HG03175 (cell line): ENCODE data around the gene PRR4.

Experiments used
- ATAC-seq: cut with Tn5 transposase; IDR thresholded peaks from one replicate; pipeline ENCODE4 v1.9.1; 2021; ENCODE audit warnings: mild to moderate bottlenecking, moderate library complexity; ENCODE audit not compliant: unreplicated experiment

Gene PRR4

DNA sequence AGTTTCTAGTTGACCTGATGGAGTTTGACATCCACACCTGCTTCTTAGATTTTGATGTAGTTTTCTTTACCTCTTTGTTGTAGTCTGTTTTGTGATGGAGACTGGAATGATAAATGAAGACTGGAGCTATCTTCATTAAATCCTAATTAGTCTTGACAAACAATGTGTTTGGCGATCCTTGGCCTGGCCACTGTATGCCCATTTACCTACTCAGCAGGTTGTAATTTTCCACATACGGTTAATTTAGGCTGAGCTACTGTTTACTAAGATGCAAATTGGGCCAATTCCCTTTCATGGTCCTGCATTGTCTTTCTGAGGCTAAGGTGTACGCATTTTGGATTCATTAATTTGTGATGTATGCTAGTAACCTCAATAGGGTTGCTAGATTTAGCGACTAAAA is 46.7 kb downstream of the PRR4 start, which contains the start of gene TAS2R7:
Gene TAS2R7 (minus strand): TSS at position 41 of the 400 bp plus-strand sequence. CDS start 57 bp downstream, outside the sequence.
- ATAC-seq = no peak

DNA sequence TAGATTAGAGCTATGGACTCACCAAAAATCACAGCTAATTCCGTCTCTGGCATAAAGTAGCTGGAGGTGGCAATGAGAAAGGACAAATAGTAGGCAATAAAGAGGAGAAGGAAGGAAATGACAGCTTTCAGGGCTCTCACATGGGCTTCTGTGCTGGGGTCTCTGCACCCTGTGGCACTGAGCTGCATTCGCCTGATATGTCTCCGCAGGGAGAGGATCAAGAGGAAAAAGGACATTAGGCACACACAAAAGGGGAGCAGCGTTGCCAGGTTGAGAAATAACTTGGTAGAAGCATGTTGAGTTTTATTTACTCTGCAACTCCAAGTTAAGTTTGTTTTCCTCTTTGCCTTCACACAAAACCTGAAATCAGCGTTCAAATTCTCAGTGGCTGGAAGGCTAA is 47.5 kb downstream of the PRR4 start:
- ATAC-seq = no peak
